SU-DHL-6 (cell line): Measurements from ENCODE around the gene DUOXA1.

Source experiments
- CTCF ChIP-seq: fragments of 200-600 bp; sonication (generic); IDR thresholded peaks from one replicate; pipeline ENCODE4 v1.5.1; 2017; ENCODE audit warnings: antibody characterized with exemption, mild to moderate bottlenecking, low read length, moderate library complexity; ENCODE audit not compliant: insufficient read depth, poor library complexity, severe bottlenecking
- EZH2phosphoT487 ChIP-seq: fragments of 200-600 bp; sonication (generic), shearing (Covaris generic); conservative IDR thresholded peaks from 2 replicates; pipeline ENCODE4 v1.6.1; 2018; ENCODE audit warnings: mild to moderate bottlenecking, antibody characterized with exemption, low read length, moderate library complexity, mixed read lengths

GRCh38 chr15:45100884-45101625, 28.6 kb downstream of the DUOXA1 start:
- no peak for TF ChIP-seq CTCF
- no peak for TF ChIP-seq EZH2phosphoT487
